Measurements from ENCODE around the gene KIAA1958. TPM values are rescaled to one million over a fixed set of nuclear protein-coding genes. Genes with fewer than 3 reads are reported as not detected.

Gene KIAA1958
- total and polyA plus RNA-seq, 2 of the 4 experiments (the other 2 are of a cell fraction) = 0.65 to 1.8 TPM

DNA sequence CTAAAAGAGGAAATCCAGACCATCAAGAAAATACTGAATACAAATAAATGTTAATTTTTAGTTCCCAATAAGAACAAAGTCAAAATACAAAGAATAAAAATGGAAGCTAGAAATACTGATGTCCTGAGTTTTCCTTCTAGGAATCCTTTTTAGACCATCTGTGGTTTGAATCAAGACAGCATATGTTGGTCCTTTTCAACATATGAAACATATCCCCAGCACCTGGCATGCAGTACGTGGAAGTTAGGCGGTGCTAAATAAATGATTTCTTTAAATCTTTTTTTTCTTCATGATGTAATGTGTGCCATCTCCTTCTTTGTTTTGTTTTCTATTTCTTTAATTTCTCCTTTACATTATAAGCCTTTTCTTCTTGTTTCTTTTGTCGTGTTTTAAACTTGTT, 34.0 kb downstream of the KIAA1958 start:
- no CpG with 5 or more reads among the region's 3 CpGs for WGBS, 2 experiments (ENCODE audit: extremely low coverage in 2 of 2, insufficient read length in 1 of 2)
- Histone ChIP-seq H3K9me3 (ENCODE audit: control insufficient read depth, insufficient read depth, low read length) (no peaks in the 10 kb centered on the region), H3K4me3 (ENCODE audit: insufficient read depth, low read depth, low read length) (no peak overlapping the region), H2AK9ac (replicated peaks; ENCODE audit: low read depth, low read length, poor library complexity) (no peak overlapping the region), H3K56ac (ENCODE audit: extremely low read depth, insufficient read depth, low read length) (no peak overlapping the region), H2AFZ (replicated peaks; ENCODE audit: low read length, poor library complexity) (no peak overlapping the region), H2BK5ac (ENCODE audit: low read depth, low read length, poor library complexity, severe bottlenecking) (no peak overlapping the region), H2AK5ac (ENCODE audit: low read depth, low read length) (no peak overlapping the region), H4K5ac (ENCODE audit: low read depth, low read length) (no peak overlapping the region), H3K36me3 (ENCODE audit: control insufficient read depth, insufficient read depth, low read length) (no peaks in the 10 kb centered on the region), H2BK120ac (ENCODE audit: low read depth, low read length) (no peak overlapping the region), H3K27me3 (ENCODE audit: control insufficient read depth, insufficient read depth, low read length) (no peaks in the 10 kb centered on the region), H3K4me2 (ENCODE audit: low read depth, low read length) (no peak overlapping the region), H3K23ac (ENCODE audit: low read depth, low read length) (no peak overlapping the region), H4K8ac (ENCODE audit: low read depth in 2 of 2, low read length in 2 of 2) (no peak overlapping the region), H4K20me1 (ENCODE audit: insufficient read depth, low read length) (no peaks in the 10 kb centered on the region), H3K79me1 (ENCODE audit: low read depth in 1 of 2, low read length in 2 of 2) (peaks cover 0 to 6% of the 10 kb centered on the region in 2 experiments; a peak in 1 of 4 replicates), H3K9ac (ENCODE audit: low read depth, low read length) (no peak overlapping the region), H3K14ac (replicated peaks; ENCODE audit: low read depth, low read length) (no peak overlapping the region), H3K9me1 (ENCODE audit: insufficient read depth, low read length) (no peaks in the 10 kb centered on the region), H3K4ac (ENCODE audit: low read depth, low read length) (no peak overlapping the region), H3K4me1 (ENCODE audit: control insufficient read depth, insufficient read depth, low read length) (no peaks in the 10 kb centered on the region), H4K91ac (ENCODE audit: insufficient read depth, low read depth, low read length) (no peak overlapping the region), H3K18ac (ENCODE audit: low read depth, low read length) (no peak overlapping the region), H3K27ac (ENCODE audit: insufficient read depth, low read length) (no peak overlapping the region), H2BK20ac (ENCODE audit: low read depth, low read length) (no peak overlapping the region), H2BK15ac (ENCODE audit: low read depth, low read length) (no peak overlapping the region)
- intact Hi-C loops (cut with micrococcal nuclease) (no loop called here), in situ Hi-C loops (cut with MboI; ENCODE audit: low sequenced_read_pairs) (no loop called here), dilution Hi-C loops (cut with HindIII; ENCODE audit: low sequenced_read_pairs, unreplicated experiment) (no loop called here)
- ATAC-seq (ENCODE audit: low read depth) (no peak), DNase-seq (no peak)
- no TSS peak for BruUV-seq (replicated peaks)
- ChIA-PET CTCF (interaction anchor here (0.6 kb wide), 1 partner anchor 23 kb away, joined by 4 read pairs; no protein-coding TSS in a partner anchor), POLR2A (ENCODE audit: unreplicated experiment) (no interaction called here)
- no peak for TF ChIP-seq FOS (IDR thresholded peaks at IDR 0.05; ENCODE audit: low read depth, low read length)
- no peak for TF ChIP-seq MAFK (IDR thresholded peaks at IDR 0.05; ENCODE audit: low read depth, low read length)
- TF ChIP-seq RFX5 (IDR thresholded peaks at IDR 0.05; ENCODE audit: low read depth, low read length) = no peak
- TF ChIP-seq, protein P1, sequence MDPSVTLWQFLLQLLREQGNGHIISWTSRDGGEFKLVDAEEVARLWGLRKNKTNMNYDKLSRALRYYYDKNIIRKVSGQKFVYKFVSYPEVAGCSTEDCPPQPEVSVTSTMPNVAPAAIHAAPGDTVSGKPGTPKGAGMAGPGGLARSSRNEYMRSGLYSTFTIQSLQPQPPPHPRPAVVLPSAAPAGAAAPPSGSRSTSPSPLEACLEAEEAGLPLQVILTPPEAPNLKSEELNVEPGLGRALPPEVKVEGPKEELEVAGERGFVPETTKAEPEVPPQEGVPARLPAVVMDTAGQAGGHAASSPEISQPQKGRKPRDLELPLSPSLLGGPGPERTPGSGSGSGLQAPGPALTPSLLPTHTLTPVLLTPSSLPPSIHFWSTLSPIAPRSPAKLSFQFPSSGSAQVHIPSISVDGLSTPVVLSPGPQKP (IDR thresholded peaks at IDR 0.05; ENCODE audit: borderline replicate concordance, low read depth, low read length) = no peak
- no peak for TF ChIP-seq RAD21 (IDR thresholded peaks at IDR 0.05; ENCODE audit: low read length)
- TF ChIP-seq, protein P2, sequence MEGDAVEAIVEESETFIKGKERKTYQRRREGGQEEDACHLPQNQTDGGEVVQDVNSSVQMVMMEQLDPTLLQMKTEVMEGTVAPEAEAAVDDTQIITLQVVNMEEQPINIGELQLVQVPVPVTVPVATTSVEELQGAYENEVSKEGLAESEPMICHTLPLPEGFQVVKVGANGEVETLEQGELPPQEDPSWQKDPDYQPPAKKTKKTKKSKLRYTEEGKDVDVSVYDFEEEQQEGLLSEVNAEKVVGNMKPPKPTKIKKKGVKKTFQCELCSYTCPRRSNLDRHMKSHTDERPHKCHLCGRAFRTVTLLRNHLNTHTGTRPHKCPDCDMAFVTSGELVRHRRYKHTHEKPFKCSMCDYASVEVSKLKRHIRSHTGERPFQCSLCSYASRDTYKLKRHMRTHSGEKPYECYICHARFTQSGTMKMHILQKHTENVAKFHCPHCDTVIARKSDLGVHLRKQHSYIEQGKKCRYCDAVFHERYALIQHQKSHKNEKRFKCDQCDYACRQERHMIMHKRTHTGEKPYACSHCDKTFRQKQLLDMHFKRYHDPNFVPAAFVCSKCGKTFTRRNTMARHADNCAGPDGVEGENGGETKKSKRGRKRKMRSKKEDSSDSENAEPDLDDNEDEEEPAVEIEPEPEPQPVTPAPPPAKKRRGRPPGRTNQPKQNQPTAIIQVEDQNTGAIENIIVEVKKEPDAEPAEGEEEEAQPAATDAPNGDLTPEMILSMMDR (conservative IDR thresholded peaks at IDR 0.05; ENCODE audit: low read depth, low read length) = no peak
- TF ChIP-seq MXI1 (IDR thresholded peaks at IDR 0.05; ENCODE audit: borderline replicate concordance, low read depth, low read length) = no peak
- no peak for TF ChIP-seq SMC3 (IDR thresholded peaks at IDR 0.05; ENCODE audit: low read depth, low read length)
- TF ChIP-seq BHLHE40 (IDR thresholded peaks at IDR 0.05; ENCODE audit: low read depth, low read length) = no peak
- no peak for TF ChIP-seq CHD1 (IDR thresholded peaks at IDR 0.05; ENCODE audit: low read depth, low read length)
- TF ChIP-seq, protein P3, sequence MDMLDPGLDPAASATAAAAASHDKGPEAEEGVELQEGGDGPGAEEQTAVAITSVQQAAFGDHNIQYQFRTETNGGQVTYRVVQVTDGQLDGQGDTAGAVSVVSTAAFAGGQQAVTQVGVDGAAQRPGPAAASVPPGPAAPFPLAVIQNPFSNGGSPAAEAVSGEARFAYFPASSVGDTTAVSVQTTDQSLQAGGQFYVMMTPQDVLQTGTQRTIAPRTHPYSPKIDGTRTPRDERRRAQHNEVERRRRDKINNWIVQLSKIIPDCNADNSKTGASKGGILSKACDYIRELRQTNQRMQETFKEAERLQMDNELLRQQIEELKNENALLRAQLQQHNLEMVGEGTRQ (IDR thresholded peaks at IDR 0.05; ENCODE audit: low read depth, low read length) = no peak
- no peak for TF ChIP-seq NFE2L2 (IDR thresholded peaks at IDR 0.05; ENCODE audit: low read depth, low read length)
- no peak for TF ChIP-seq CEBPB (IDR thresholded peaks at IDR 0.05; ENCODE audit: low read depth, low read length)
- TF ChIP-seq MAZ (IDR thresholded peaks at IDR 0.05; ENCODE audit: borderline replicate concordance, low read depth, low read length) = no peak
- TF ChIP-seq POLR2A (IDR thresholded peaks at IDR 0.05; ENCODE audit: low read depth, low read length) = no peak
- no peak for TF ChIP-seq RCOR1 (IDR thresholded peaks at IDR 0.05; ENCODE audit: insufficient replicate concordance, low read length)
